ENCODE data around the gene AGPAT3. TPM values are rescaled to one million over a fixed set of nuclear protein-coding genes. Genes with fewer than 3 reads are reported as not detected.

AGPAT3 gene
- total RNA-seq, 1 experiment from 2014 or later = 13.0 TPM

DNA sequence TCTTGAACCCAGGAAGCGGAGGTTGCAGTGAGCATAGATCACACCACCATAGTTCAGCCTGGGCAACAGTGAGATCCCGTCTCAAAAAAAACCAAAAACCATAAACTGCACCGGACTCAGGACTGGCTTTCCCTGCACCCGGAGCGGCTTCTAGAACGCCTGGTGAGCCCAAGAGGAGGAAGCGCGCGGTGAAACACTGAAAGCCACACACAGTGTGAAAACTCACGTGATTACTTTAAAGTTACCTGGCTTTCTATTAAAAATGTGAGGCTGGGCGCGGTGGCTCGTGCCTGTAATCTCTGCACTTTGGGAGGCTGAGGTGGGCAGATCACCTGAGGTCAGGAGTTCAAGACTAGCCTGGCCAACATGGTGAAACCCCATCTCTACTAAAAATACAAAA lies 140.0 kb downstream of the AGPAT3 start:
- Histone ChIP-seq H3K23ac (ENCODE audit: insufficient read length, low read depth, low read length) (no peak overlapping the region), H2BK20ac (ENCODE audit: low read depth, low read length, poor library complexity, severe bottlenecking) (no peak overlapping the region), H2BK120ac (ENCODE audit: low read depth, low read length, poor library complexity, severe bottlenecking) (no peak overlapping the region), H4K5ac (ENCODE audit: insufficient read length, low read depth, low read length) (no peak overlapping the region), H4K91ac (ENCODE audit: insufficient read length, low read depth, low read length) (no peak overlapping the region), H3K4ac (ENCODE audit: low read depth, low read length) (no peak overlapping the region), H2AK5ac (ENCODE audit: insufficient read length, low read length) (no peak overlapping the region), H2BK15ac (ENCODE audit: low read depth, low read length) (no peak overlapping the region), H3K79me1 (ENCODE audit: insufficient read depth, low read depth, low read length, poor library complexity, severe bottlenecking) (no peaks in the 10 kb centered on the region), H4K8ac (replicated peaks; ENCODE audit: insufficient read length, low read depth, low read length) (no peak overlapping the region), H2BK12ac (ENCODE audit: insufficient read length, low read depth, low read length) (no peak overlapping the region), H2AFZ (ENCODE audit: low read length) (no peak overlapping the region), H3K9ac (ENCODE audit: extremely low read depth, insufficient read length, low read length) (no peak overlapping the region), H3K27me3 (ENCODE audit: insufficient read depth, low read length) (no peaks in the 10 kb centered on the region; the same call in 1 of the 2 replicates), H3K56ac (ENCODE audit: insufficient read length, low read depth, low read length) (no peak overlapping the region), H3K9me3 (ENCODE audit: control insufficient read depth, low read depth, low read length) (no peaks in the 10 kb centered on the region), H3K14ac (ENCODE audit: insufficient read depth, low read length) (no peak overlapping the region), H3K79me2 (ENCODE audit: insufficient read depth, low read length) (no peaks in the 10 kb centered on the region), H3K18ac (ENCODE audit: insufficient read length, low read depth, low read length) (no peak overlapping the region), H3K23me2 (ENCODE audit: insufficient read length, low read depth, low read length, poor library complexity, severe bottlenecking) (no peaks in the 10 kb centered on the region), H3K4me1 (ENCODE audit: insufficient read depth, low read length) (no peaks in the 10 kb centered on the region), H3K27ac (ENCODE audit: insufficient read length, low read depth, low read length) (no peak overlapping the region), H4K20me1 (ENCODE audit: control insufficient read depth, insufficient read depth, insufficient read length) (no peaks in the 10 kb centered on the region), H3K4me2 (ENCODE audit: insufficient read depth, insufficient read length, low read length) (no peak overlapping the region), H3T11ph (ENCODE audit: low read length) (no peak overlapping the region), H2BK5ac (ENCODE audit: insufficient read length, low read length) (no peak overlapping the region)
- H3K27me3 Mint-ChIP-seq (ENCODE audit: low read depth) = no peaks in the 10 kb centered on the region; the same call in 1 of the 2 replicates
- H3K4me3 Mint-ChIP-seq = no peak overlapping the region
- no peak for DNase-seq
- no CpG with 5 or more reads among the region's 13 CpGs for WGBS (ENCODE audit: extremely low coverage, insufficient read length, low lambda C conversion rate)
- no peaks in the 10 kb centered on the region for H3K36me3 Mint-ChIP-seq (ENCODE audit: insufficient read depth in 1 of 3, low read depth in 3 of 3)
- peaks cover 1% of the 10 kb centered on the region in 2 experiments for H3K4me1 Mint-ChIP-seq
- H3K9me3 Mint-ChIP-seq = no peaks in the 10 kb centered on the region
- no peak overlapping the region for H3K27ac Mint-ChIP-seq
- TF ChIP-seq, protein P1, sequence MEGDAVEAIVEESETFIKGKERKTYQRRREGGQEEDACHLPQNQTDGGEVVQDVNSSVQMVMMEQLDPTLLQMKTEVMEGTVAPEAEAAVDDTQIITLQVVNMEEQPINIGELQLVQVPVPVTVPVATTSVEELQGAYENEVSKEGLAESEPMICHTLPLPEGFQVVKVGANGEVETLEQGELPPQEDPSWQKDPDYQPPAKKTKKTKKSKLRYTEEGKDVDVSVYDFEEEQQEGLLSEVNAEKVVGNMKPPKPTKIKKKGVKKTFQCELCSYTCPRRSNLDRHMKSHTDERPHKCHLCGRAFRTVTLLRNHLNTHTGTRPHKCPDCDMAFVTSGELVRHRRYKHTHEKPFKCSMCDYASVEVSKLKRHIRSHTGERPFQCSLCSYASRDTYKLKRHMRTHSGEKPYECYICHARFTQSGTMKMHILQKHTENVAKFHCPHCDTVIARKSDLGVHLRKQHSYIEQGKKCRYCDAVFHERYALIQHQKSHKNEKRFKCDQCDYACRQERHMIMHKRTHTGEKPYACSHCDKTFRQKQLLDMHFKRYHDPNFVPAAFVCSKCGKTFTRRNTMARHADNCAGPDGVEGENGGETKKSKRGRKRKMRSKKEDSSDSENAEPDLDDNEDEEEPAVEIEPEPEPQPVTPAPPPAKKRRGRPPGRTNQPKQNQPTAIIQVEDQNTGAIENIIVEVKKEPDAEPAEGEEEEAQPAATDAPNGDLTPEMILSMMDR (conservative IDR thresholded peaks at IDR 0.05) = no peak
